Lung (tissue), 12 donors: ENCODE results near the gene RAB23. TPM values are rescaled to one million over a fixed set of nuclear protein-coding genes. Genes with fewer than 3 reads are reported as not detected.
A peak's percentile ranks its signal among the peaks of the same experiment; 100 is the strongest.

Experiments
- ATAC-seq: fragments of 200-7000 bp; cut with Tn5 transposase; one replicate; pipeline ENCODE4 v1.9.1; 2020; ENCODE audit warnings: moderate number of reproducible peaks; ENCODE audit not compliant: insufficient read depth, low FRiP score
- DNase-seq, 3 donors: peaks; one replicate each; pipeline ENCODE4 v3.0.0-alpha.2; 2013 to 2017
- H3K27ac ChIP-seq, 2 donors: one replicate each; pipeline ENCODE4 v1.5.1; 2013; ENCODE audit warnings: mild to moderate bottlenecking in 2 of 2, moderate library complexity in 2 of 2, control low read depth in 1 of 2, inconsistent platforms in 1 of 2, low read depth in 1 of 2, low read length in 1 of 2
- H3K27me3 ChIP-seq, 3 donors: one replicate each; pipeline ENCODE4 v1.5.1; 2013; ENCODE audit warnings: low read length in 2 of 3; ENCODE audit not compliant: control insufficient read depth in 3 of 3, insufficient read depth in 3 of 3
- H3K36me3 ChIP-seq, 4 donors: one replicate each; pipeline ENCODE4 v1.5.1; 2013; ENCODE audit warnings: low read length in 4 of 4, mild to moderate bottlenecking in 1 of 4, moderate library complexity in 1 of 4; ENCODE audit not compliant: control insufficient read depth in 4 of 4, insufficient read depth in 4 of 4
- H3K4me1 ChIP-seq, 5 donors: one replicate each; pipeline ENCODE4 v1.5.1; 2013; ENCODE audit warnings: low read length in 5 of 5, mild to moderate bottlenecking in 2 of 5, moderate library complexity in 1 of 5; ENCODE audit not compliant: control insufficient read depth in 5 of 5, insufficient read depth in 5 of 5
- H3K4me3 ChIP-seq: one replicate; pipeline ENCODE4 v1.5.1; 2013; ENCODE audit warnings: mild to moderate bottlenecking, control low read depth, moderate library complexity
- H3K9ac ChIP-seq, 2 donors: one replicate each; pipeline ENCODE4 v1.5.1; 2013; ENCODE audit warnings: low read length in 2 of 2, control low read depth in 1 of 2; ENCODE audit not compliant: insufficient read depth in 1 of 2
- H3K9me3 ChIP-seq, 4 donors: one replicate each; pipeline ENCODE4 v1.5.1; 2013; ENCODE audit warnings: low read length in 3 of 4, mild to moderate bottlenecking in 1 of 4, moderate library complexity in 1 of 4; ENCODE audit not compliant: control insufficient read depth in 4 of 4, insufficient read depth in 3 of 4
- CTCF ChIP-seq: IDR thresholded peaks from 2 replicates; pipeline ENCODE4 v1.5.1; 2012; ENCODE audit warnings: mild to moderate bottlenecking; ENCODE audit errors: control extremely low read depth, extremely low read depth
- WGBS, 2 donors: extraction: QIAGEN DNeasy Blood & Tissue Kit; methylation state at CpG; one replicate each; pipeline ENCODE4 v1.1.7; 2013; 5-methylcytosine and 5-hydroxymethylcytosine counted together
- polyA plus RNA-seq, 2 donors: library from polyadenylated mRNA; stranded (reverse); fragments of 200-250 nt; gene quantifications; one replicate each; pipeline ENCODE4 v1.2.1, GENCODE V29; 2013
- total RNA-seq, 2 donors: library from RNA; depleted of rRNA in 1 of 2; stranded (reverse); fragments of >200 nt in 1 of 2; gene quantifications; one replicate each; pipeline ENCODE4 v1.2.1, GENCODE V29; 2014 to 2021
- donor health status: control.
- donor health status: control.
- donor health status: Bipolar disorder and iron deficiency.
- donor health status: healthy.
- donor health status: DM: yes; HTN: yes; CAD: no.

Gene RAB23
- total and polyA plus RNA-seq, 4 donors: 4.2 to 26.7 (median 6.9) TPM

GRCh38 chr6:57256541-57256940 is 34.4 kb upstream of the RAB23 start:
- Histone ChIP-seq H3K9me3 (peaks cover 0 to 2% (median 0%) of the 10 kb centered on the region in 4 donors), H3K36me3 (no peaks in the 10 kb centered on the region), H3K4me1 (peaks cover 0 to 10% (median 6%) of the 10 kb centered on the region in 5 donors), H3K27me3 (no peaks in the 10 kb centered on the region), H3K27ac (no peak overlapping the region), H3K9ac (no peak overlapping the region), H3K4me3 (no peak overlapping the region)
- no peak for TF ChIP-seq CTCF
- DNase-seq (peak in 1 of 3 donors; percentile 21), ATAC-seq (no peak)
- WGBS, 2 donors: 88 to 91% methylated on average over 1 of the region's 1 CpG

GRCh38 chr6:57255451-57256169 is 33.5 kb upstream of the RAB23 start:
- Histone ChIP-seq H3K9me3 (peaks cover 0 to 2% (median 0%) of the 10 kb centered on the region in 4 donors), H3K27ac (no peak overlapping the region), H3K9ac (no peak overlapping the region), H3K4me3 (no peak overlapping the region), H3K36me3 (no peaks in the 10 kb centered on the region), H3K27me3 (no peaks in the 10 kb centered on the region), H3K4me1 (peaks cover 0 to 10% (median 6%) of the 10 kb centered on the region in 5 donors)
- no peak for ATAC-seq
- TF ChIP-seq CTCF: no peak
- DNase-seq: no peak
- WGBS, 2 donors: 92 to 94% methylated on average over 4 of the region's 4 CpGs

GRCh38 chr6:57254055-57254717 is 32.1 kb upstream of the RAB23 start:
- H3K27ac ChIP-seq: no peak overlapping the region
- ATAC-seq (no peak), DNase-seq (peak in 1 of 3 donors; percentile 35)
- H3K9ac ChIP-seq: no peak overlapping the region
- no peak for TF ChIP-seq CTCF
- no peaks in the 10 kb centered on the region for H3K9me3 ChIP-seq
- H3K4me1 ChIP-seq: peaks cover 0 to 10% (median 6%) of the 10 kb centered on the region in 5 donors
- H3K4me3 ChIP-seq: no peak overlapping the region
- no peaks in the 10 kb centered on the region for H3K27me3 ChIP-seq
- 70 to 80% methylated on average over 4 of the region's 4 CpGs for WGBS, 2 donors
- H3K36me3 ChIP-seq: no peaks in the 10 kb centered on the region
